Left ventricle myocardium inferior (tissue), 1 donor: ENCODE data around the gene IQCM. TPM values are rescaled to one million over a fixed set of nuclear protein-coding genes. Genes with fewer than 3 reads are reported as not detected.

Experiments used
- DNase-seq: peaks from one replicate; pipeline ENCODE4 v3.0.0-alpha.2; 2020
- H3K27ac ChIP-seq: fragments of 200-600 bp; replicated peaks from 2 replicates; pipeline ENCODE4 v1.8.0; 2021
- H3K27me3 ChIP-seq: fragments of 200-600 bp; 2 replicates; pipeline ENCODE4 v1.8.0; 2021; ENCODE audit warnings: low read depth
- H3K36me3 ChIP-seq: fragments of 200-600 bp; 2 replicates; pipeline ENCODE4 v1.8.0; 2021
- H3K4me1 ChIP-seq: fragments of 200-600 bp; 2 replicates; pipeline ENCODE4 v1.8.0; 2021
- H3K4me3 ChIP-seq: fragments of 200-600 bp; 2 replicates; pipeline ENCODE4 v1.8.0; 2021; ENCODE audit warnings: mild to moderate bottlenecking, moderate library complexity
- H3K9me3 ChIP-seq: fragments of 200-600 bp; replicated peaks from 2 replicates; pipeline ENCODE4 v1.8.0; 2021
- CTCF ChIP-seq: fragments of 200-600 bp; IDR thresholded peaks from 2 replicates; pipeline ENCODE4 v1.8.0; 2021; ENCODE audit warnings: antibody characterized with exemption, mild to moderate bottlenecking, borderline replicate concordance
- intact Hi-C: fragments of 100-400 bp; cut with micrococcal nuclease; formaldehyde crosslinking; loops from one replicate; pipeline ENCODE4 v1.11.0; 2022
- total RNA-seq: library from RNA; stranded (reverse); fragmentation: NEBNext Ultra II Directional; extraction: Animal tissue kit (Norgen Biotek cat#: 25700); gene quantifications from one replicate; pipeline ENCODE4 v1.2.1, GENCODE V29; 2021
- donor health status: DM: no; HTN: yes; CAD: no; lungs with severe emphysema.

Gene IQCM
- total RNA-seq, 1 donor from 2014 or later = not detected

GRCh38 chr4:149784018-149784417 lies 31.6 kb downstream of the IQCM start:
- intact Hi-C loops = no loop called here
- no peak overlapping the region for H3K4me3 ChIP-seq
- no peak overlapping the region for H3K27ac ChIP-seq
- TF ChIP-seq CTCF = no peak
- no peaks in the 10 kb centered on the region for H3K4me1 ChIP-seq
- DNase-seq = no peak
- H3K27me3 ChIP-seq = no peaks in the 10 kb centered on the region
- no peaks in the 10 kb centered on the region for H3K9me3 ChIP-seq
- H3K36me3 ChIP-seq = no peaks in the 10 kb centered on the region

GRCh38 chr4:149781150-149781549 lies 34.5 kb downstream of the IQCM start:
- H3K9me3 ChIP-seq = no peaks in the 10 kb centered on the region
- intact Hi-C loops = no loop called here

GRCh38 chr4:149768477-149768876 lies 47.2 kb downstream of the IQCM start:
- TF ChIP-seq CTCF = no peak
- intact Hi-C loops = no loop called here

More at GRCh38 chr4:149781150-149781549, 34.5 kb downstream of the IQCM start:
- Histone ChIP-seq H3K27ac (no peak overlapping the region), H3K36me3 (no peaks in the 10 kb centered on the region), H3K27me3 (no peaks in the 10 kb centered on the region), H3K4me3 (no peak overlapping the region), H3K4me1 (no peaks in the 10 kb centered on the region)
- no peak for DNase-seq
- no peak for TF ChIP-seq CTCF

GRCh38 chr4:149766135-149766534 lies 49.5 kb downstream of the IQCM start:
- Histone ChIP-seq H3K9me3 (no peaks in the 10 kb centered on the region), H3K4me1 (no peaks in the 10 kb centered on the region), H3K27me3 (no peaks in the 10 kb centered on the region), H3K36me3 (no peaks in the 10 kb centered on the region), H3K27ac (no peak overlapping the region), H3K4me3 (no peak overlapping the region)
- TF ChIP-seq CTCF = no peak
- intact Hi-C loops = no loop called here
- no peak for DNase-seq

More at GRCh38 chr4:149768477-149768876, 47.2 kb downstream of the IQCM start:
- DNase-seq = no peak
- no peaks in the 10 kb centered on the region for H3K4me1 ChIP-seq
- no peak overlapping the region for H3K4me3 ChIP-seq
- H3K9me3 ChIP-seq = no peaks in the 10 kb centered on the region
- H3K36me3 ChIP-seq = no peaks in the 10 kb centered on the region
- no peak overlapping the region for H3K27ac ChIP-seq
- no peaks in the 10 kb centered on the region for H3K27me3 ChIP-seq

- no peak for TF ChIP-seq CTCF
- no peak overlapping the region for H3K27ac ChIP-seq
- H3K9me3 ChIP-seq = no peaks in the 10 kb centered on the region
- no peak for DNase-seq
- H3K36me3 ChIP-seq = no peaks in the 10 kb centered on the region
- no peaks in the 10 kb centered on the region for H3K27me3 ChIP-seq
- intact Hi-C loops = no loop called here
- no peaks in the 10 kb centered on the region for H3K4me1 ChIP-seq
- no peak overlapping the region for H3K4me3 ChIP-seq
These were observed 50.0 kb downstream of the IQCM start for GRCh38 chr4:149765630-149766029.

- no peak for DNase-seq
- Histone ChIP-seq H3K27ac (no peak overlapping the region), H3K4me1 (no peaks in the 10 kb centered on the region), H3K27me3 (no peaks in the 10 kb centered on the region), H3K4me3 (no peak overlapping the region), H3K9me3 (no peaks in the 10 kb centered on the region), H3K36me3 (no peaks in the 10 kb centered on the region)
- no peak for TF ChIP-seq CTCF
- intact Hi-C loops = no loop called here
These were observed 59.7 kb downstream of the IQCM start for GRCh38 chr4:149755969-149756368.
